GM19324 (cell line): ENCODE measurements around the gene AK3.
"Not testable (repeated sequence)": the region's sequence is repeated elsewhere in the genome, so short reads cannot be mapped to it uniquely, and the experiment has no call there.

Source experiments
- ATAC-seq: cut with Tn5 transposase; IDR thresholded peaks from one replicate; pipeline ENCODE4 v1.9.1; 2021; ENCODE audit warnings: mild to moderate bottlenecking, moderate library complexity; ENCODE audit not compliant: unreplicated experiment, low FRiP score

The AK3 gene

DNA sequence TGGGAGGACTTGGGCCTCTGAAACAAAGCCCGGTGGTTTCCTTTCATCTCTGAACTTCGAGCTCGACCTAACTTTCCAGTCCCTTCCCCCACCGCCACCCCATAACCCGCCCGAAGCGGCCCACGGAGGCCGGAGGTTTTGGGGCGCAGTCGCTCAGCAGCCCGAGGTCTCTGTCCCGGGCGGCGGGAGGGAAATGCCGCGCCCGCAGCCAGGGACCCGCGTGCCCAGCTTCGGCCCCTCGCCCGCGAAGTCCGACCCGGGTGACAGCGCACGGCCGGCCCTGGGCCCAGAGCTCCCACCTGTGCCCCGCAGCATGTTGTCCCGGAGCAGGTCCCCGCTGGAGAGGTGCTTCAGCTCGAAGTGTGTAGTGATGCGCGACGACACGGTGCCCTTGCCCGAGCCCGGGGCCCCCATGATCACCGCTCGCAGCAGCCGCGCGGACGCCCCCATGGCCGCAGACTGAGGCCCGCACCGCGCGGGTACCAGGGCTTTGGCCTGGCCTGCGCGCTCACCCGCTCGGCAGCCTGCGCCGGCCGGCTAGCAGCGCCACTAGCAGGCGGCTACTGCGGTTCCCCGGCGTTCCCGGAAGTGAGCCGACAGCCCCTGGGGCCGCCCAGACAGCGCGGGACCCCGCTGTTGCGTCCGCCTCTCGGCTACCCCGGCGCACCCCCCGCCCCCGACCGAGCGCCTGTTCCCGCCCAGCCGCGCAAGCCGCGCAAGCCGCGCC is at the start of gene AK3:
Gene AK3 (minus strand): TSS at position 565 of the 727 bp plus-strand sequence. CDS start 115 bp downstream, at position 450.
- peak; percentile 92 for ATAC-seq

DNA sequence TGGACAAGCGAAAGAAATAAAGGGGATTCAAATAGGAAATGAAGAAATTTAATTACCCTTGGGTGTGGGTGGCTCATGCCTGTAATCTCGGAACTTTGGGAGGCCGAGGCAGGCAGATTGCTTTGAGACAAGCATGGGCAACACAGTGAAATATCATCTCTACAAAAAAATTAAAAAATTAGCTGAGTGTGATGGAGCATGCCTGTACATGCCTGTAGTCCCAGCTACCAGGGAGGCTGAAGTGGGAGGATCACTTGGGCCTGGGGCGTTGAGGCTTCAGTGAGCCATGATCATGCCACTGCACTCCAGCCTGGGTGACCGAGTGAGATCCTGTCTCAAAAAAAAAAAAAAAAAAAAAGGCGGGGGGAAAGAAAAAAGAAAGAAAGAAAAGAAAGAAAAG is 47.7 kb upstream of the AK3 start:
- no peak for ATAC-seq

DNA sequence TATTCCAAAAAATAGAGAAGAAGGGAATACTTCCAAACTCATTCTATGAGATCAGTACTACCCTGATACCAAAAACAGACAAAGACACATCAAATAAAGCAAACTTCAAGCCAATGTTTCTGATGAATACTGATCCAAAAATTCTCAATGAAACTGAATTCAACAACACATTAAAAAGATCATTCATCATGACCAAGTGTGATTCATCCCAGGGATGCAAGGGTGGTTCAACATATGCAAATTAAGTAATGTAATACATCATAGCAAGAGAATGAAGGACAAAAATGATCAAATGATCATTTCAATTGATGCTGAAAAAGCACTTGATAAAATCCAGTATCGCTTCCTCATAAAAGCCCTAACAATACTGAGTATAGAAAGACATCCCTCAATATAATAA is 46.9 kb upstream of the AK3 start:
- ATAC-seq = no peak

DNA sequence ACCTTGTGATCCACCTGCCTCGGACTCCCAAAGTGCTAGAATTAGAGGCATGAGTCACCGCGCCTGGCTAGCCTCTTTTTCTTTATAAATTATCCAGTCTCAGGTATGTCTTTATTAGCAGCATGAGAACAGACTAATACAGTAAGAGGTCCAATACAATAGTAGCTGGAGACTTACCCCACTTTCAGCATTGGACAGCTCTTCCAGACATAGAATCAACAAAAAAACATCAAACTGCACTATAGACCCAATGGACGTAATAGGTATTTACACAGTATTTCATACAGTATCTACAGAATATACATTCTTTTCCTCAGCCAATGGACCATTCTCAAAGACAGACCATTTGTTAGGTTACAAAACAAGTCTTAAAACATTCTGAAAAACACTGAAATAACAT is 45.6 kb upstream of the AK3 start:
- ATAC-seq = no peak

DNA sequence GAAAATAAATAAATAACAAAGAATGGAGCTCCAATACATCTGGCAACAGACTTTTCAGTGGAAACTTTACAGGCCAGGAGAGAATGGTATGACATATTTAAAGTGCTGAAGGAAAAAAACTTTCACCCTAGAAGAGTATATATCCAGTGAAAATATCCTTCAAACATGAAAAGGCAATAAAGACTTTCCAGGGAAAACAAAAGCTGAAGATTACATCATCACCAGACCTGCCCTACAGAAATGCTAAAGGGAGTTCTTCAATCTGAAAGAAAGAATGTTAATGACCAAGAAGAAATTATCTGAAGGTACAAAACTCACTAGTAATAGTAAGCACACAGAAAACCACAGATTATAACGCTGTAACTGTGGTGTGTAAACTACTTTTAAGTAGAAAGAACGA is 43.4 kb upstream of the AK3 start:
- no peak for ATAC-seq

DNA sequence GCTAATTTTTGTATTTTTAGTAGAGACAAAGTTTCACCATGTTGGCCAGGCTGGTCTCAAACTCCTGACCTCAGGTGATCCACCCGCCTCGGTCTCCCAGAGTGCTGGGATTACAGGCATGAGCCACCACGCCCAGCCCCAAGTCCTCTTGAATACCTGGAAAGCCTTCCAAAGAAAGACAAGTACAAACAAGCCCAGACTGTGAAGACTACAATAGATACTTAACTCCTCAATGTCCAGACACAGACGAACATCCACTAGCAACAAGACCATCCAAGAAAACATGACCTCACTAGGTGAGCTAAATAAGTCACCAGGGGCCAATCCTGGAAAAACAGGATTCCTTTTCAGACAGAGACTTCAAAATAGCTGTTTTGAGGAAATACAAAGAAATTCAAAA is 42.2 kb upstream of the AK3 start:
- not testable (repeated sequence) for ATAC-seq

DNA sequence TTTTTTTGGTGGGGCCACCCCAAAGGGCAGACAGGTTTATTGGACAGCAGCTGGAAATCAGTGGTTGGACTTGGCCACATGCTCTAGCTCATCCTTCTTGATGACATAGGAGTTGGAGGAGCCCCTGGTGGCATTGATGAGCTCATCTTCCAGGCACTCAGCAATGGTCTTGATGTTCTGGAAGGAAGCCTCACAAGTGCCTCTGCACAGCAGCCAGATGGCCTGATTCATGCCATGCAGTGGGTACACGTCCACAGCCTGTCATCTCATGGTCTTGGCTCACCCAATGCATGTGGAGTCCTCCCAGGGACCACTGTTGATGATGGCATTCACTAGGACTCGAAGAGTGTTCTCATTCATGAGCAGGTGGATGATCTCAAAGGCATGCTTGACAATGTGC is 40.4 kb upstream of the AK3 start:
- ATAC-seq = no peak

DNA sequence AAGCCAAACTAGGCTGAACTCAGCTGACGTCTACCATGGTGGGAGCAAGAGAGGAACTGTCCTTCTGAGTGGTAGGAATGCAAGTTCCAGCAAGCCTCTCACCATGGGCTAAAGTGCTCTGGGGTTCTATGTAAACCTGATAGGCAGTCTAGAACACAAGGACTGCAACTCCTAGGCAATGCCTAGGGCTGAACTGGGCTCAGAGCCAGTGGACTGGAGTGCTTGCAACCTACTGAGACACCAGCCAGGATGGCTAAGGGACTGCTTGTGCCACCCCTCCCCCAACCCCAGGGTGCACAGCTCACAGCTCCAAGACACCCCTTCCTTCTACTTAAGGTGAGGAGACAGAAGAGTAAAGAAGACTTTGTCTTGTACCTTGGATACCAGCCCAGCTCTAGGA is 39.6 kb upstream of the AK3 start:
- ATAC-seq = no peak

DNA sequence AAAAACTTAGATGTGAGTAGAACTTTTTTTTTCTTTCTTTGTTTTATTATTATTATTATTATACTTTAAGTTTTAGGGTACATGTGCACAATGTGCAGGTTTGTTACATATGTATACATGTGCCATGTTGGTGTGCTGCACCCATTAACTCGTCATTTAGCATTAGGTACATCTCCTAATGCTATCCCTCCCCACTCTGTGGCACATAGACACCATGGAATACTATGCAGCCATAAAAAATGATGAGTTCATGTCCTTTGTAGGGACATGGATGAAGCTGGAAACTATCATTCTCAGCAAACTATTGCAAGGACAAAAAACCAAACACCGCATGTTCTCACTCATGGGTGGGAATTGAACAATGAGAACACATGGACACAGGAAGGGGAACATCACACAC is 34.0 kb upstream of the AK3 start:
- ATAC-seq = not testable (repeated sequence)

DNA sequence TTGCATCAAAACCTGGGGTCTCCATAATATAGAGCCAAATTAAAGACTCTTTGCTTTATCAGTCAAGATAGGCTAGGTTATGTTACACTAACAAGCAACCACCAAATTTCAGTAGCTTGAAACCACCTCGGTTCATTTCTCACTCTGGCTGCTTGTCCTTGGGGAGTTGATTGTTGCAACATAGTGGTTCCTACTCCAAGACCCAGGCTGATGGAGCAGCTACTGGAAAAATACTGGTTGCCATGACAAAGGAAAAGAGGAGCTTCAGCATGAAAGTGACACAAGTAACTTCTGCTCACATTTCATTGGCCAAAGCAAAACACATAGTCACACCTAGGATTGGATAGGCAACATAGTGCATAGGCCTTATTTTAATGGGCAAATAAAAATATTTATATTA is 33.2 kb upstream of the AK3 start:
- no peak for ATAC-seq

DNA sequence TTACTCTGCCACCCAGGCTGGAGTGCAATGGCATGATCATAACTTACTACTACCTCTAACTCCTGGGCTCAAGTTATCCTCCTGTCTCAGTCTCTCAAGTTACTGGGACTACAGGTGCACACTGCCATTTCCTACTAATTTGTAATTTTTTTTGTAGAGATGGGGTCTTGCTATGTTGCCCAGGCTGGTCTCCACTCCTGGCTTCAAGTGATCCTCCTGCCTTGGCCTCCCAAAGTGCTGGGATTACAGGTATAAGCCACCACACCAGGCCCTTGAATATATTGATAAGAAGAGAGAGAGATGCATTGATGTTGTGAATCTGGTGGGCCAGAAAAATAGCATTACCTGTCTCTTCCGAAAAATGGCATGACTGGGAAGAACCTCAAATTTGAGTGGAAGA is 30.8 kb upstream of the AK3 start:
- no peak for ATAC-seq

DNA sequence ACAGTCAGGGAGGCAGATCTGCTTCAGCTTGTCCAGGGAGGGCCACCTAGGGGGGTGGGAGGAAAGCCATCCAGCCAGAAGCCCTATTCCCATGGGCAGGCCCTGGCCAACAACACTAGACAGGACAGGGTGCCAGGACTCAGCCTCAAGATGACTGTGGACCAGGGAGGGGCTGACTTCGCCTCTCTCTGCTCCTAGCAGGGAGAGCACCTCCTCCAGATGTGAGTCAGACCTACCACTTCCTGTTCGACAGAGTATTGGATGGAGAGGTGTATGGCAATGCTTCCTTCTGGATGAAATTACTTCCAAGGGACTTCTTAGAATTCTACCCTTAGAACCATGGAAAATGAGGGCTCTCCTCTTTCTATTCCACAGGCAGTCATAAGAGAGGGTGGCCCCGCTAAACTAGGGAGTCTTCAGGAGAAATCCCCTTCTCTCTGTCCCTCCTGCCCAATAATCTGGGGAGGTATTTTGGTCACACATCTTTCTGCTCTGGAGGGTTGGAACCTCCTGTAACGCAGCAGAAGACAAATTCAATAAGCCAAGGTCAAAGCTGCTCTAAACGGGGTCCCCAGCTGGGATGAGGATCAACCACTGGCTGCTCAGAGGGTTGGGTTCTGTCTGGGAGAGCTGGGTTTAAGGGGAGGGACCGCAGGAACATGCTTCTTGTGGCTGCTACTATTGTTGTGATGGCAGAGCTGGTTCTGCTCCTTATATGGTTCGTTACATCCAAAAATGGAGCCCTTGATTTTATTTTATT is 28.5 kb upstream of the AK3 start:
- no peak for ATAC-seq

DNA sequence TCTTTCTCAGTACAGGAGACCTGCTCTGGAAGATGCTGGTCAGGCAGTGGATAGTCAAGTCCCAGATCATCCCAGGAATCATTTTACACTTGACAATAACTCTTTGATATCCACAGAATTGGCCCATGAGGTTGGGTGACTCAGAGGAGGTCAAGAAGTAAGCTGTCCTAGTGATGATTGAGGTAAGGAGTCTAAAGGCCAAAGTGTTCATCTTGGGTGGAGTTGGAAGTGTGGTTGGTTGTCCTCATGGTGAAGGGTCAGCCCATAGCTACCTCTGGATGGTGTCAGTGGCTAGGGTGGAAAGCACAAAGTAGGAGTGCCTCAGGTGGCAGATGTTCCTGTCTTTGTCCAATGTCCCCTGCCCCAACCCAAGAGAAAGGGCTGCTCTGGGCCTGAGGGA is 27.7 kb upstream of the AK3 start:
- no peak for ATAC-seq

DNA sequence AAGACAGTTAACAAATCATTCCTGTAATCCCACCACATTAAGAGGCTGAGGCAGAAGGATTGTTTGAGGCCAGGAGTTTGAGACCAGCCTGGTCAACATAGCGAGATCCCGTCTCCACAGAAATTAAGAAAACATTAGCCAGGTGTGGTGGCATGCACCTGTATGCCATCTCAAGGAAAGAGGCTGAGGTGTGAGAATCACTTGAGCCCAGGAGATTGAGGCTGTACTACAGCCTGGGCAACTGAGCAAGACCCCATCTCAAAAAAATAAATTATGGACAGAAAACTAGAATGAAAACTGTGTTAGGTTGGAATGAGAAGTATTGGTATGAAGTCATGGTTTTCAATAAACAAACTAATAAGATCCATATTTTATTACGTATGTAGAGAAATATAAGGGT is 23.0 kb upstream of the AK3 start:
- ATAC-seq = no peak

DNA sequence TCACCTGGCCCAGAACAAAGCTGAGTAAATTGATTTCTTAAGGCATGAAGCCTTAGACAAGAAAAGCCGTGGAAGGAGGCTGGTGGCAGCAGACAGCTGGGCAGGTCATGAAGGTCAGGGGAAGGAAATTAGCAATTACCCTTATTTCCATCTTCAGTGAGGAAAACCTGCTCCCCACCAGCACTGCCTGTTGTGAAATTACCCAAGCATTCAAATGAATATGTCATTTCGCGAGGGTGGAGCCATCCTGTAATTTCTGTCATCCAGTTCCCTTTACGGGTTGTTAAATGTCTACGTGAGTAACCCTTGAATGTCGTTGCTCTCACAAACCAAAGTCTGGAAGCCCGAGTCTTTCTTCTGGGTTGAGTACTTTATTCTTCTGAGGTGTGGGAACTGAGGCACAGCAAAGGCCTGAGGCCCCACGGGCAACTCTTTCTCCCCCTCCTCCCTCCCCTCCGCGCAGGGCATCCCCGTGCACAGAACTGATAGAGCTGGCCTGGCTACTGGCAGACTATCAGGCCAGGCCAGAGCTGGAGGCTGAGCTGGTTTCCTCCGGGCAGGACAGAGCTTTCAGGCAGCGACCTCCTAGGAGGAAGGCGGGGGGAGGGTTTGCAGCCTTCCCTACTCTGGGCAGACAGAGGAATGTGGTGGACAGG is 22.0 kb upstream of the AK3 start:
- ATAC-seq = no peak

DNA sequence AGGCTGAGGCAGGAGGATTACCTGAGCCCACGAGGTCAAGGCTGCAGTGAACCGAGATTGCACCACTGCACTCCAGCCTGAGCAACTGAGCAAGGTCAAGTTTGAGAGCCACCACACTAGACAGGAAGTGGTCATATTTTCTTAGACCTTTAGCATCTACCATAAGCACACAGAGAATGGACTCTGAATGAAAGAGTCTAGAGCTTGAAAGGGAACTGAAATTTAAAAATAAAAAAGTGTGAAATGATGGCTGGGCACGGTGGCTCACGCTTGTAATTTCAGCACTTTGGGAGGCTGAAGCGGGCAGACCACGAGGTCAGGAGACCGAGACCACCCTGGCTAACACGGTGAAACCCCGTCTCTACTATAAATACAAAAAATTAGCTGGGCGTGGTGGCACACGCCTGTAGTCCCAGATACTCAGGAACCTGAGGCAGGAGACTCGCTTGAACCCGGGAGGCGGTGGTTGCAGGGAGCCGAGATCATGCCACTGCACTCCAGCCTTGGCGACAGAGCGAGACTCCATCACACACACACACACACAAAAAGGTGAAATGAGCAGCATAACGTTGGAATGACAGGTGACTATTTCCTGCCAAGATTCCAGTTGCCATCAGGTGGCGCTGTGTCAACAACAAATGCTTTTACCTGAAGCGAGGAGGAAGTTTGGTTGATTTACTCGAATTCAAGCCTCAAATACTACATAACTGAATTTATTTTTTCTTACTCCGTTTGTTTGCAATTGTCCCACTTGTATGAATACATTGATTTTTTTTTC is 21.3 kb upstream of the AK3 start:
- ATAC-seq = peak; percentile 83

DNA sequence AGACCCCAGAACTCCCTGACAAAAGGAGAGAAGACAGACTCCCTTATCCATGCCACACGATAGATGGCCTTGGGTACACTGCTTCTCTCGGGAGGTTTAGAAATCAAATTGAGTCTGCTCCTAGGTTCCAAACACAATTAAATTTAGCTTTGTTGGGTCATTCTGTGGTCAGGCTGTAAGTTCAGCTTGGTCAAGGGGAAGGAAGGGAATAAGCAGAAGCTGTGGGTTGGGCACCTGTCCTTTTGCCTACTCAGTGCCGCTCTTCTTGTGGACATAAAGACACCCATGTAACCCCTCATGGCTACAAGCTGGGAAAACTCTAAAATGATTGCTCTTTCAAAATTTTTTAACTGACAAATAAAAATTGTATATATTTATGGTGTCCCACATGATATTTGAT is 19.1 kb upstream of the AK3 start:
- ATAC-seq = no peak

DNA sequence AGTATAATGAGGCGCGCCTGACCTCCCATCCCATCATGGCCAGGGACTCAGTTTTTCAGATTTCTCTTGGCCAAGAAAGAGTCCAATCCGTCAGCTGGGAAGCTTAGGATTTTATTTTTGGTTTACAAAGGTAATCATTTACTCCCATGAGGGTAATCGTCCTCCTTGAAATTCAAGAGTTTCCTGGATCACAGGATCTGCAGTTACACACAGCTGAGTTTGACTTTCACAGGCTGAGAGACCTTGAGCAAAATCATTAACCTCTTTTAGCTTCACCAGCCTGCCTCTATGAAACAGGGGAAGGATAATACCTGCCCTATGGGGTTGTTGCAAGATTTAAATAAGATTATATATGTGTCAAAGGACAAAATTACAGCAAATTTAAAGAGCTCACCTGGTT is 15.4 kb upstream of the AK3 start:
- no peak for ATAC-seq

DNA sequence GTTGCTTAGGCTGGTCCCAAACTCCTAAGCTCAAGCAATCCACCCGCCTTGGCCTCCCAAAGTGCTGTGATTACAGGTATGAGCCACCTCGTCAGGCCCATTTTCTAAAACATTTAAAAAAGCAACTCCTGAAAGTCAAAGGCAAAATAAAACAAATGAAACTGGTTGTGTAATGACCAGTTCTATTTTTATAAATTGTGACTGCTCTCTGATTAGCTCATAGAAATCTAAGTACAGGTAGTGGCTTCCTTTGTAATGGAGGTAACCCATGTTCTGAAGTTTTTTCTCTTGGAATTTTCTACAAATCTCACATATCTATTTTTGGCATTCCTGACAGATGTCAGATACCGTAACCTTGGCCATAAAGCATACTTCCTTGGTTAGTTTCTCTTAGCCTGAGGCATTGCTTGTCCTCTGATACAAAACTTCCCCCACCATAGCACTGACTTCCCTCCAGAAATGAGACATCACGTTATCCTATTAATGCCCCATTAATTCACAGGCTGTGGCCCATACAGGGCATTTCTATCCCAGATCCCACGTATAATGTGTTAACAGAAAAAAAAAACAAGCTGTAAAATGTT is 14.1 kb upstream of the AK3 start:
- ATAC-seq = no peak

DNA sequence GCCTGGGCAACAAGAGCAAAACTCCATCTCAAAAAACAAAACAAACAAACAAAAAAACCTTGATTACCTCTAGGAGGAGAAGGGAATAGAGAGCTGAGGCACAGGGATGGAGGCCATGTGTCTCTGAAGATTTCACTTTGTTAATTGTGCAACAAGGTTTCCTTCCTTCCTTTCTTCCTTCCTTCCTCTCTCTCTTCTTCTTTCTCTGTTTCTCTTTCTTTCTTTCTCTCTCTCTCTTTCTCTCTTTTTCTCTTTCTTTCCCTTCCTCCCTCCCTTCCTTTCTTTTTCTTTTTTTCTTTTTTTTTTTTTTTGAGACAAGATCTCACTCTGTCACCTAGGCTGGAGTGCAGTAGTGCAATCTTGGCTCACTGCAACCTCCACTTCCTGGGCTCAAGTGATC is 13.5 kb upstream of the AK3 start:
- ATAC-seq = not testable (repeated sequence)
